Measurements from ENCODE around the gene FGF10. TPM values are rescaled to one million over a fixed set of nuclear protein-coding genes. Genes with fewer than 3 reads are reported as not detected.

Gene FGF10
- total RNA-seq, 2 donors from 2014 or later = 0.27 to 5.1 TPM

DNA sequence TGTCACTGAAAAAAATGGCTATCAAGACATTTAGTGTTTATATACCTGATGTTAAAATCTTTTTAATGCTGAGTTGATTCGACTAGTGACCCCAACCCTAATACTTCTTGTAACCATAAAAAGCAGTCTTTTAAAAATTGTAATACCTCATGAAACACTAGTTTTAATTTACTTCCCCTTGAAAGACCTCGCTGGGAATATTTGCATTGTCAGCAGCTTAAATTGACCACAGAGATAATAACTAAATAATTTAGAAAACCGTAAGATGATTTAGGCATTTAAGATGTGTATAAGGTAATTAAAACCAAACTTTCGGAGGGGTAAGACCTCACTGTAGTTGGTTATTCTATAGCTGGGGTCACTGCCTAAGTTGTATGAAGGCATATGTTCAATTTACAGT, 89.8 kb downstream of the FGF10 start:
- no peaks in the 10 kb centered on the region for H3K9me3 ChIP-seq
- DNase-seq = no peak
- intact Hi-C loops (cut with DNase I) = no loop called here
- no peak overlapping the region for H3K4me3 ChIP-seq
- H3K36me3 ChIP-seq = no peaks in the 10 kb centered on the region
- no peak overlapping the region for H3K27ac ChIP-seq
- no peak overlapping the region for H3K9ac ChIP-seq (ENCODE audit: low read depth in 2 of 2, low read length in 2 of 2)
- no peaks in the 10 kb centered on the region for H3K4me1 ChIP-seq
- TF ChIP-seq, protein P1, sequence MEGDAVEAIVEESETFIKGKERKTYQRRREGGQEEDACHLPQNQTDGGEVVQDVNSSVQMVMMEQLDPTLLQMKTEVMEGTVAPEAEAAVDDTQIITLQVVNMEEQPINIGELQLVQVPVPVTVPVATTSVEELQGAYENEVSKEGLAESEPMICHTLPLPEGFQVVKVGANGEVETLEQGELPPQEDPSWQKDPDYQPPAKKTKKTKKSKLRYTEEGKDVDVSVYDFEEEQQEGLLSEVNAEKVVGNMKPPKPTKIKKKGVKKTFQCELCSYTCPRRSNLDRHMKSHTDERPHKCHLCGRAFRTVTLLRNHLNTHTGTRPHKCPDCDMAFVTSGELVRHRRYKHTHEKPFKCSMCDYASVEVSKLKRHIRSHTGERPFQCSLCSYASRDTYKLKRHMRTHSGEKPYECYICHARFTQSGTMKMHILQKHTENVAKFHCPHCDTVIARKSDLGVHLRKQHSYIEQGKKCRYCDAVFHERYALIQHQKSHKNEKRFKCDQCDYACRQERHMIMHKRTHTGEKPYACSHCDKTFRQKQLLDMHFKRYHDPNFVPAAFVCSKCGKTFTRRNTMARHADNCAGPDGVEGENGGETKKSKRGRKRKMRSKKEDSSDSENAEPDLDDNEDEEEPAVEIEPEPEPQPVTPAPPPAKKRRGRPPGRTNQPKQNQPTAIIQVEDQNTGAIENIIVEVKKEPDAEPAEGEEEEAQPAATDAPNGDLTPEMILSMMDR (IDR thresholded peaks at IDR 0.05) = no peak
- H3K27me3 ChIP-seq = no peaks in the 10 kb centered on the region

DNA sequence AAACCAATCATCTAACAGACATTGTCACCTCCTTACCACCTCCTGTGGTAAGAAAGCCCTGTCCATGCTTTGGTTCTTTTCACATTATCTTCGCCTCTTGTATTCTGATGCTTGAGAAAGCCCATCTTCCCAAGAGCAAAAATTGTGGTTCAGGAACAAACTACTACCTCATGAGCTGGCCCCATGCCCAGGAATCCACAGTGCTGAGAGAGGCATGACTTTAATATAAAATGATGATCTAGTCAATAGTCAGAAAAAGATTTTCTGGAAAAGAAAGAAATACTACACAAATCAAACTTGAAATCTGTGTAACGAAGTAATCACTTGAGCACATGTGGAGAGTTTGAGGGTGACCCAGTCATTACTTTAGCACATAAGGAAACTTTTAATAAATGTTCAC, 94.7 kb downstream of the FGF10 start:
- intact Hi-C loops (cut with DNase I) = no loop called here
- TF ChIP-seq, protein P1 (IDR thresholded peaks at IDR 0.05) = no peak
- DNase-seq = no peak
- H3K36me3 ChIP-seq = no peaks in the 10 kb centered on the region
- no peak overlapping the region for H3K9ac ChIP-seq (ENCODE audit: low read depth in 2 of 2, low read length in 2 of 2)
- H3K27me3 ChIP-seq = no peaks in the 10 kb centered on the region
- H3K4me3 ChIP-seq = no peak overlapping the region
- H3K9me3 ChIP-seq = no peaks in the 10 kb centered on the region
- H3K4me1 ChIP-seq = no peaks in the 10 kb centered on the region
- no peak overlapping the region for H3K27ac ChIP-seq

DNA sequence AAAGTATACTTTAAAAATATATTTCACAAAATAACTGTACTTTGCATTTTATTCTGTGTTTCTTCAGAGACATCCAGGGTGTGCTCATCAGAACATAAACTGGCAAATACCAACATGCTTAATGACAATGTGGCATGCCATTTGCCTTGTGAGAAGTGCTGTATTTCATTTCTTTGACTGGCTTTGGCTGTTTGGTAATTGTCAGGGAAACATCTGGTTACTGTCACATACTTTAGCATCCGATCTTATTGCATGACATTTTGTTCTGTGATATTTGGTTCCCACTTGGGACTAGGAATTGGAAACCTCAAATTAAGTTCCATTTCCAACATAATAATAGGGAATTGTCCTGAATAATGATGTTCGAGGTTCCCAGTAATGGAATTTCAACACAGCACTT, 96.5 kb downstream of the FGF10 start:
- intact Hi-C loops (cut with DNase I) = no loop called here

DNA sequence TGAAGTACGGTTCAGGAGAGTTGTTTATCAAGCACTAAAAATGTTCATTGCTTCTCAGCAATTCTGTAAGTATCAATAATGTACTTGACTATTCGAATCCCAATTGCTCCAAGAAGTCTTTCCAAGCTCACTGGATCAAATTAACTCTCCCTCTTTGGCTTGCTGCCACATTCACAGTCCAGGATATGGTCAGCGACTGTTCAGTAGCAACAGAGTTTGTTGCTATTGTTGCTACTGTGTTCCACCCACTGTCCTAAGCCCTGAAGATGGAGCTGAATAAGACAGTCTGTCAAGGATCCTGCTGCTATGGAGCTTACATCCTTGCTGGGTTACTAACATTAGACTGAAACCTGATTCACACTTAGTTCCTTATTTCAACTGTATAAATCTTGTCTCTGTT, 110.8 kb downstream of the FGF10 start:
- no peaks in the 10 kb centered on the region for H3K9me3 ChIP-seq
- H3K4me3 ChIP-seq = no peak overlapping the region
- no peak overlapping the region for H3K9ac ChIP-seq (ENCODE audit: low read depth in 2 of 2, low read length in 2 of 2)
- TF ChIP-seq, protein P1 (IDR thresholded peaks at IDR 0.05) = no peak
- intact Hi-C loops (cut with DNase I) = no loop called here
- DNase-seq = no peak
- H3K4me1 ChIP-seq = no peaks in the 10 kb centered on the region
- H3K27me3 ChIP-seq = no peaks in the 10 kb centered on the region
- no peak overlapping the region for H3K27ac ChIP-seq
- no peaks in the 10 kb centered on the region for H3K36me3 ChIP-seq

More for the DNA sequence above, 96.5 kb downstream of the FGF10 start:
- Histone ChIP-seq H3K27me3 (no peaks in the 10 kb centered on the region), H3K4me3 (no peak overlapping the region), H3K9ac (ENCODE audit: low read depth in 2 of 2, low read length in 2 of 2) (no peak overlapping the region), H3K27ac (no peak overlapping the region), H3K4me1 (no peaks in the 10 kb centered on the region), H3K9me3 (no peaks in the 10 kb centered on the region), H3K36me3 (no peaks in the 10 kb centered on the region)
- no peak for DNase-seq
- TF ChIP-seq, protein P1 (IDR thresholded peaks at IDR 0.05) = no peak

DNA sequence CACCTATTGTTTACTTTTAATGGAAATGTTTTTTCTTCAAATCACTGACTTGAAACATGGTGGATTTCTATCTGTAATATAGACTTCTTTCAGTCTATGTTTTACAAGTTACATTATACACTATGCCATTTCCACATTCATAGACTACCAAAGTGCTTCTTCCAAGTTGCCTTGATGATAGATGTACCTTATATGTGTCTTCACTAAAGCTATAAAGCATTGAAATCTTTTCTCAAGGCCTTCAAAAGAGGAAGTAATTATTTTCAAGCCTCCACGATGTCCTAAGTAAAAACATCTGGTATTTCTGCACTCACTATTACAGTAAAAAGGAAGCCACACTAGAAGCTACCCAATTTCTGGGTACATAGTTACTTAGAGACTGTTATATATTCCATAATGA, 113.3 kb downstream of the FGF10 start:
- Histone ChIP-seq H3K27me3 (no peaks in the 10 kb centered on the region), H3K9ac (ENCODE audit: low read depth in 2 of 2, low read length in 2 of 2) (no peak overlapping the region), H3K9me3 (no peaks in the 10 kb centered on the region), H3K36me3 (no peaks in the 10 kb centered on the region), H3K4me1 (no peaks in the 10 kb centered on the region), H3K27ac (no peak overlapping the region), H3K4me3 (no peak overlapping the region)
- intact Hi-C loops (cut with DNase I) = no loop called here
- no peak for DNase-seq
- TF ChIP-seq, protein P1 (IDR thresholded peaks at IDR 0.05) = no peak

DNA sequence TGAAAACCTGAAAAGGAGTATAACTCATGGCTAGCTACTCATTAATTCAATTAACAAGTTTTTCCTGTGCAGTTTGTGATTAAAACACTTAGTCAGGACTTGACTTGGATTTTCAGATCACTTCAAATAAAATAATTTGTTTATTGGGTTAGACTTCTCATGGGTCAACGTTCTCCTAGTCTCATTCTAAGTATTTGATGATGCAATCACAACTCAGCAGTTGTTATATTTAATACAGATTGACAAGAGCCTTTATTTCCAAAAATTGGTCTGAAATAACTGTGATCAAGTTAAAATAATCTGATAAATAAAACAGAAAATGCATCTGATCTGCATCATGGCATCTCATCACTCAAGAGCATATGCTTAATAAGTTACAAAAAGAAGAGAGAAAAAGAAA, 113.9 kb downstream of the FGF10 start:
- no peaks in the 10 kb centered on the region for H3K36me3 ChIP-seq
- H3K9ac ChIP-seq (ENCODE audit: low read depth in 2 of 2, low read length in 2 of 2) = no peak overlapping the region
- no peaks in the 10 kb centered on the region for H3K4me1 ChIP-seq
- H3K27me3 ChIP-seq = no peaks in the 10 kb centered on the region
- no peaks in the 10 kb centered on the region for H3K9me3 ChIP-seq
- intact Hi-C loops (cut with DNase I) = no loop called here
- TF ChIP-seq, protein P1 (IDR thresholded peaks at IDR 0.05) = no peak
- no peak overlapping the region for H3K27ac ChIP-seq
- no peak for DNase-seq
- H3K4me3 ChIP-seq = no peak overlapping the region
